Fibroblast of lung (primary cell): ENCODE data around the gene NUB1. TPM values are rescaled to one million over a fixed set of nuclear protein-coding genes. Genes with fewer than 3 reads are reported as not detected.

ENCODE experiments used
- DNase-seq, 2 donors: peaks; one replicate each; pipeline versions ENCODE4 v3.0.0 to v3.0.0-alpha.2; 2010; ENCODE audit warnings: low read depth in 2 of 2
- H2AFZ ChIP-seq: 2 replicates; pipeline ENCODE4 v1.5.1; 2012; ENCODE audit warnings: low read length, control low read depth, inconsistent platforms
- H3K27ac ChIP-seq: 2 replicates; pipeline ENCODE4 v1.5.1; 2011; ENCODE audit warnings: low read length, control low read depth; ENCODE audit not compliant: insufficient read depth
- H3K27me3 ChIP-seq: 2 replicates; pipeline ENCODE4 v1.5.1; 2011; ENCODE audit warnings: mild to moderate bottlenecking, low read length; ENCODE audit not compliant: control insufficient read depth, insufficient read depth
- H3K36me3 ChIP-seq: 2 replicates; pipeline ENCODE4 v1.5.1; 2011; ENCODE audit warnings: low read length; ENCODE audit not compliant: control insufficient read depth, insufficient read depth
- H3K4me1 ChIP-seq: 2 replicates; pipeline ENCODE4 v1.5.1; 2011; ENCODE audit warnings: low read length; ENCODE audit not compliant: control insufficient read depth, insufficient read depth; ENCODE audit errors: extremely low read depth
- H3K4me2 ChIP-seq: 2 replicates; pipeline ENCODE4 v1.5.1; 2011; ENCODE audit warnings: low read length, control low read depth; ENCODE audit not compliant: insufficient read depth; ENCODE audit errors: extremely low read depth
- H3K4me3 ChIP-seq, 4 experiments: fragments of 200-600 bp in 1 of 4; sonication (generic) in 1 of 4; replicated peaks in 1 of 4; 2 replicates each; pipeline ENCODE4 v1.5.1; 2011 to 2016; ENCODE audit warnings: low read length in 4 of 4, low read depth in 3 of 4, mild to moderate bottlenecking in 3 of 4, control low read depth in 2 of 4, inconsistent platforms in 1 of 4, mixed read lengths in 1 of 4; ENCODE audit not compliant: insufficient read depth in 1 of 4; ENCODE audit errors: control extremely low read depth in 1 of 4
- H3K79me2 ChIP-seq: 2 replicates; pipeline ENCODE4 v1.5.1; 2012; ENCODE audit warnings: mild to moderate bottlenecking, low read length, inconsistent platforms; ENCODE audit not compliant: control insufficient read depth, insufficient read depth
- H3K9ac ChIP-seq: 2 replicates; pipeline ENCODE4 v1.5.1; 2011; ENCODE audit warnings: mild to moderate bottlenecking, low read length, control low read depth; ENCODE audit not compliant: insufficient read depth
- H3K9me3 ChIP-seq: 2 replicates; pipeline ENCODE4 v1.5.1; 2012; ENCODE audit warnings: low read depth, low read length; ENCODE audit not compliant: control insufficient read depth, insufficient read depth
- H4K20me1 ChIP-seq: 2 replicates; pipeline ENCODE4 v1.5.1; 2011; ENCODE audit warnings: low read length; ENCODE audit not compliant: control insufficient read depth, insufficient read depth; ENCODE audit errors: extremely low read depth
- CTCF ChIP-seq, 2 donors: IDR thresholded peaks in 1 of 2; conservative IDR thresholded peaks in 1 of 2; 1 replicate in 1 of 2; 2 replicates in 1 of 2; pipeline ENCODE4 v1.5.1; 2011 to 2012; ENCODE audit warnings: low read length in 2 of 2, control low read depth in 1 of 2, inconsistent platforms in 1 of 2, low read depth in 1 of 2, mild to moderate bottlenecking in 1 of 2
- EZH2 ChIP-seq: IDR thresholded peaks from 2 replicates; pipeline ENCODE4 v1.5.1; 2012; ENCODE audit warnings: low read length, control low read depth, mild to moderate bottlenecking; ENCODE audit errors: missing control alignments
- polyA plus RNA-seq, 2 donors: library from polyadenylated mRNA; depleted of rRNA in 1 of 2; stranded (reverse) in 1 of 2; unstranded in 1 of 2; fragments of >200 nt; gene quantifications; 2 replicates each; pipeline ENCODE4 v1.2.1, GENCODE V29; 2011 to 2012; ENCODE audit warnings: missing spikeins in 1 of 2
- total RNA-seq: library from RNA; depleted of rRNA; stranded (reverse); fragments of >200 nt; gene quantifications from 2 replicates; pipeline ENCODE4 v1.2.1, GENCODE V29; 2014

Gene NUB1
- total and polyA plus RNA-seq, 2 donors (not counting 1 experiment from before 2014, with no cell fraction given) = 44.4 to 77.7 TPM

- Histone ChIP-seq H3K27me3 (peaks cover 18% of the 10 kb centered on the region), H3K4me2 (no peak overlapping the region), H3K79me2 (no peaks in the 10 kb centered on the region), H3K9ac (no peak overlapping the region), H2AFZ (no peak overlapping the region), H3K27ac (no peak overlapping the region), H4K20me1 (no peaks in the 10 kb centered on the region), H3K9me3 (no peaks in the 10 kb centered on the region), H3K36me3 (no peaks in the 10 kb centered on the region), H3K4me1 (no peaks in the 10 kb centered on the region), H3K4me3 (no peak overlapping the region)
- no peak for TF ChIP-seq CTCF (conservative IDR thresholded peaks at IDR 0.05 in 1 of 2, IDR thresholded peaks at IDR 0.05 in 1 of 2; ENCODE audit: low read depth in 1 of 2, low read length in 2 of 2)
- TF ChIP-seq EZH2 = no peak
- DNase-seq = no peak
Observed at GRCh38 chr7:151296202-151296992, 45.2 kb upstream of the NUB1 start.

GRCh38 chr7:151298765-151299164 lies 42.8 kb upstream of the NUB1 start:
- no peak for DNase-seq
- Histone ChIP-seq H3K79me2 (no peaks in the 10 kb centered on the region), H3K4me1 (no peaks in the 10 kb centered on the region), H3K4me2 (no peak overlapping the region), H3K27ac (no peak overlapping the region), H4K20me1 (no peaks in the 10 kb centered on the region), H3K9ac (no peak overlapping the region), H3K4me3 (no peak overlapping the region), H3K27me3 (peaks cover 19% of the 10 kb centered on the region), H2AFZ (no peak overlapping the region), H3K9me3 (no peaks in the 10 kb centered on the region), H3K36me3 (no peaks in the 10 kb centered on the region)
- no peak for TF ChIP-seq CTCF (conservative IDR thresholded peaks at IDR 0.05 in 1 of 2, IDR thresholded peaks at IDR 0.05 in 1 of 2; ENCODE audit: low read depth in 1 of 2, low read length in 2 of 2)
- TF ChIP-seq EZH2 = no peak

- H3K27me3 ChIP-seq = peaks cover 14% of the 10 kb centered on the region
- no peaks in the 10 kb centered on the region for H3K36me3 ChIP-seq
- H3K9me3 ChIP-seq = no peaks in the 10 kb centered on the region
- no peak for DNase-seq
- H3K4me2 ChIP-seq = no peak overlapping the region
- H4K20me1 ChIP-seq = no peaks in the 10 kb centered on the region
- H3K27ac ChIP-seq = no peak overlapping the region
- H2AFZ ChIP-seq = no peak overlapping the region
- H3K9ac ChIP-seq = no peak overlapping the region
- TF ChIP-seq CTCF (conservative IDR thresholded peaks at IDR 0.05 in 1 of 2, IDR thresholded peaks at IDR 0.05 in 1 of 2; ENCODE audit: low read depth in 1 of 2, low read length in 2 of 2) = no peak
- TF ChIP-seq EZH2 = peak; percentile 39
- H3K4me3 ChIP-seq = no peak overlapping the region
- no peaks in the 10 kb centered on the region for H3K79me2 ChIP-seq
- no peaks in the 10 kb centered on the region for H3K4me1 ChIP-seq
Observed at GRCh38 chr7:151299530-151299929, 42.1 kb upstream of the NUB1 start.
